ENCODE results near the gene GNAS.
"Not testable (repeated sequence)": the region's sequence is repeated elsewhere in the genome, so short reads cannot be mapped to it uniquely, and the experiment has no call there.

DNA sequence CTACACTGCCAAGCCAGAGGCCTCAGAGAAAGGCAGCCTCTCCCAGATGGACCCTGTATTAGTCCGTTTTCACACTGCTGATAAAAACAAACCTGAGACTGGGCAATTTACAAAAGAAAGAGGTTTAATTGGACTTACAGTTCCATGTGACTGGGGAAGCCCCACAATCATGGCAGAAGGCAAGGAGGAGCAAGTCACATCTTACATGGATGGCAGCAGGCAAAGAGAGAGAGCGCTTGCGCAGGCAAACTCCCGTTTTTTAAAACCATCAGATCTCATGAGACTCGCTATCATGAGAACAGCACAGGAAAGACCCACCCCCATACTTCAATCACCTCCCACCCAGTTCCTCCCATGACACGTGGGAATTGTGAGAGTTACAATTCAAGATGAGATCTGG lies 32.0 kb upstream of the GNAS start:
- TF ChIP-seq CTCF, POLR2A, EP300 (IDR thresholded peaks at IDR 0.05): not testable (repeated sequence)
